PC-9 (cell line): ENCODE data around the gene IHH. TPM values are rescaled to one million over a fixed set of nuclear protein-coding genes. Genes with fewer than 3 reads are reported as not detected.

Experiments used
- BruUV-seq: library from RNA; stranded (reverse); fragments of 400-500 nt; replicated peaks from 2 replicates; lab custom pipeline; 2021; lab: Mats Ljungman, UMichigan
- CTCF ChIA-PET: fragments of 300-600 bp; sonication (Branson Sonifier 250); formaldehyde crosslinking; loops from one replicate; lab custom pipeline; 2022; ENCODE audit warnings: antibody characterized with exemption; lab: Charles Lee
- POLR2A ChIA-PET: fragments of 300-600 bp; sonication (Branson Sonifier 250); formaldehyde crosslinking; loops from one replicate; lab custom pipeline; 2022; ENCODE audit warnings: antibody characterized with exemption; ENCODE audit not compliant: unreplicated experiment; lab: Charles Lee
- DNase-seq, 2 experiments: peaks; one replicate each; pipeline versions ENCODE4 v3.0.0 to v3.0.0-alpha.2; 2015 to 2022; ENCODE audit warnings: mixed read lengths in 1 of 2
- H2AFZ ChIP-seq: fragments of 200-600 bp; sonication (generic); 2 replicates; pipeline ENCODE4 v1.8.1; 2017; ENCODE audit warnings: antibody characterized with exemption
- H3F3A ChIP-seq: fragments of 200-600 bp; sonication (generic); 2 replicates; pipeline ENCODE4 v1.8.1; 2017; ENCODE audit warnings: antibody characterized with exemption, mild to moderate bottlenecking, low read depth; ENCODE audit not compliant: insufficient read depth
- H3K27ac ChIP-seq: fragments of 200-600 bp; sonication (generic); 2 replicates; pipeline ENCODE4 v1.6.1; 2016; ENCODE audit warnings: mixed run types
- H3K27me3 ChIP-seq: fragments of 200-600 bp; sonication (generic); 2 replicates; pipeline ENCODE4 v1.6.1; 2016; ENCODE audit warnings: low read depth, mixed run types; ENCODE audit not compliant: insufficient read depth
- H3K36me3 ChIP-seq: fragments of 200-600 bp; sonication (generic); 2 replicates; pipeline ENCODE4 v1.6.1; 2016; ENCODE audit warnings: low read depth, mixed run types
- H3K4me1 ChIP-seq: fragments of 200-600 bp; sonication (generic); replicated peaks from 2 replicates; pipeline ENCODE4 v1.6.1; 2016; ENCODE audit warnings: mixed run types; ENCODE audit not compliant: insufficient read depth
- H3K4me2 ChIP-seq: fragments of 200-600 bp; sonication (generic); 2 replicates; pipeline ENCODE4 v1.6.1; 2017; ENCODE audit warnings: mixed run types
- H3K4me3 ChIP-seq: fragments of 200-600 bp; sonication (generic); 2 replicates; pipeline ENCODE4 v1.6.1; 2016; ENCODE audit warnings: mixed run types
- H3K79me2 ChIP-seq: fragments of 200-600 bp; sonication (generic); 2 replicates; pipeline ENCODE4 v1.6.1; 2017; ENCODE audit warnings: low read depth, mixed run types
- H3K9me2 ChIP-seq: fragments of 200-600 bp; sonication (generic); 2 replicates; pipeline ENCODE4 v1.8.1; 2017; ENCODE audit warnings: mild to moderate bottlenecking; ENCODE audit not compliant: insufficient read depth
- H3K9me3 ChIP-seq: fragments of 200-600 bp; sonication (generic); 2 replicates; pipeline ENCODE4 v1.8.1; 2016; ENCODE audit warnings: low read depth; ENCODE audit not compliant: insufficient read depth
- H4K20me1 ChIP-seq: fragments of 200-600 bp; sonication (generic); 2 replicates; pipeline ENCODE4 v1.8.1; 2017; ENCODE audit not compliant: insufficient read depth
- EZH2 ChIP-seq: fragments of 200-600 bp; sonication (generic); IDR thresholded peaks from 2 replicates; pipeline ENCODE4 v1.8.0; 2017; ENCODE audit warnings: antibody characterized with exemption, low read depth
- intact Hi-C: fragments of 100-400 bp; cut with micrococcal nuclease; formaldehyde crosslinking; loops from one replicate; pipeline ENCODE4 v1.10.0; 2022; ENCODE audit not compliant: unreplicated experiment
- total RNA-seq: library from RNA; stranded (reverse); gene quantifications from 2 replicates; pipeline ENCODE4 v1.2.3, GENCODE V29; 2021
- TF ChIP-seq, protein P1 (sequence below): fragments of 200-600 bp; sonication (generic); conservative IDR thresholded peaks from 2 replicates; pipeline ENCODE4 v1.6.1; 2017; ENCODE audit warnings: mixed run types, antibody characterized with exemption, mild to moderate bottlenecking, moderate library complexity

The IHH gene
- total RNA-seq, 1 experiment from 2014 or later = not detected

GRCh38 chr2:219016721-219017120 is 44.0 kb downstream of the IHH start:
- POLR2A ChIA-PET = no interaction called here
- H3F3A ChIP-seq = no peaks in the 10 kb centered on the region
- no peak for DNase-seq
- no peaks in the 10 kb centered on the region for H3K79me2 ChIP-seq
- no peak overlapping the region for H2AFZ ChIP-seq
- no TSS peak for BruUV-seq
- H3K9me2 ChIP-seq = no peaks in the 10 kb centered on the region
- H3K27me3 ChIP-seq = peaks cover 75% of the 10 kb centered on the region
- intact Hi-C loops = no loop called here
- H3K4me1 ChIP-seq = no peaks in the 10 kb centered on the region
- no peaks in the 10 kb centered on the region for H3K9me3 ChIP-seq
- TF ChIP-seq, protein P1, sequence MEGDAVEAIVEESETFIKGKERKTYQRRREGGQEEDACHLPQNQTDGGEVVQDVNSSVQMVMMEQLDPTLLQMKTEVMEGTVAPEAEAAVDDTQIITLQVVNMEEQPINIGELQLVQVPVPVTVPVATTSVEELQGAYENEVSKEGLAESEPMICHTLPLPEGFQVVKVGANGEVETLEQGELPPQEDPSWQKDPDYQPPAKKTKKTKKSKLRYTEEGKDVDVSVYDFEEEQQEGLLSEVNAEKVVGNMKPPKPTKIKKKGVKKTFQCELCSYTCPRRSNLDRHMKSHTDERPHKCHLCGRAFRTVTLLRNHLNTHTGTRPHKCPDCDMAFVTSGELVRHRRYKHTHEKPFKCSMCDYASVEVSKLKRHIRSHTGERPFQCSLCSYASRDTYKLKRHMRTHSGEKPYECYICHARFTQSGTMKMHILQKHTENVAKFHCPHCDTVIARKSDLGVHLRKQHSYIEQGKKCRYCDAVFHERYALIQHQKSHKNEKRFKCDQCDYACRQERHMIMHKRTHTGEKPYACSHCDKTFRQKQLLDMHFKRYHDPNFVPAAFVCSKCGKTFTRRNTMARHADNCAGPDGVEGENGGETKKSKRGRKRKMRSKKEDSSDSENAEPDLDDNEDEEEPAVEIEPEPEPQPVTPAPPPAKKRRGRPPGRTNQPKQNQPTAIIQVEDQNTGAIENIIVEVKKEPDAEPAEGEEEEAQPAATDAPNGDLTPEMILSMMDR = no peak
- TF ChIP-seq EZH2 = no peak
- CTCF ChIA-PET = no interaction called here
- H3K27ac ChIP-seq = no peak overlapping the region
- H3K4me3 ChIP-seq = no peak overlapping the region
- H3K4me2 ChIP-seq = no peak overlapping the region
- no peaks in the 10 kb centered on the region for H4K20me1 ChIP-seq
- no peaks in the 10 kb centered on the region for H3K36me3 ChIP-seq

DNA sequence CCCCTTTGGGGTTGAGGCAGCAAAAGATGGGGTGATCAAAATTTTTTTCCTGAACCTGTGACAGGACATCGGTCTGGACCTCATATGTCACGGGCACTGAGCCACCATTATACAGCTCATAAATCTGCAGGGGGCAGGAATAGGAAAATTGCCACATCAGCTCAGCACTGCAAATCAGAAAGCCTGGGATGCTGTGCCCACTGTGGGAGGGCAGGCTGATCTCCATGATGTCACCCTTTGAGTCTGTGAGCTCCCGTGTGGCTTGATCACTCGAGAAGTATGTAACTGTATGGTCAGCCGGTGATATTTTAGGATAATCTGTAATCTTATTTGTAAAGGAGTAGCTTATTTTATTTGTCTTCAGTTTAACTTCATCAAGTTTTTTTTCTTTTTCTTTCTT is 49.8 kb downstream of the IHH start:
- Histone ChIP-seq H4K20me1 (no peaks in the 10 kb centered on the region), H3F3A (no peaks in the 10 kb centered on the region), H2AFZ (no peak overlapping the region), H3K9me2 (no peaks in the 10 kb centered on the region), H3K36me3 (no peaks in the 10 kb centered on the region), H3K9me3 (no peaks in the 10 kb centered on the region), H3K27me3 (peaks cover 30% of the 10 kb centered on the region), H3K4me2 (no peak overlapping the region), H3K4me1 (no peaks in the 10 kb centered on the region), H3K79me2 (no peaks in the 10 kb centered on the region), H3K27ac (no peak overlapping the region), H3K4me3 (no peak overlapping the region)
- intact Hi-C loops = loop anchor here (5.0 kb wide), 1 partner anchor 521 kb away; no protein-coding TSS in a partner anchor
- ChIA-PET POLR2A (no interaction called here), CTCF (interaction anchor here (0.6 to 1.0 kb wide), 5 partner anchors 9 to 145 kb away, joined by 4 to 8 read pairs (median 5); no protein-coding TSS in a partner anchor)
- no TSS peak for BruUV-seq
- DNase-seq = no peak
- TF ChIP-seq EZH2 = no peak
- TF ChIP-seq, protein P1 = no peak

DNA sequence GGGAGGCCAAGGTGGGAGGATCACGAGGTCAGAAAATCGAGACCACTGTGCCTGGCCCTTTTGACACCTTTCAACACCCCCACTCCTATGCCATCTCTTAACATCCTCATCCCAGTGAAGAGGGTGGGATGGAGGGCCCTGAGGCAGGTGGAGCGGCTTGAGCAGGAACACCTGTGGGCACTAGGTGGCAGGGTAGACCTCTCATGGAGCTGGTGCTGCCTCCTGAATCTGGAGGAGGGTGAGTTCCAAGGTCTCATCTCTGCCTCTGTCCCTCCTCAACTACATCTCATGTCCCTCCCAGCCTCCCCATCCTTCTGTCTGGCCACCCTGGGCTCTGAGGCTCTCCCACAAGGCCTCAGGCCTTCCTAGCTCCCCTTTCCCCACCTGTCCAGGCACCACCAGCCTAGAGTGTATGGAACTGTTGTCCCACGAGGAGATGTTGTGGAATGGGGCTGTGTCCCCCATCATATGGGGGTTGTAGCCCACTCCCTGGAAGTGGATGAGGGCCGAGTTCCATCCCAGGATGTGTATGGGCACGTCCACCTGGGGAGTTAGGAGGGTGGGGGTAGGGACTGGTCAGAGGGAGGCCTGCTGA is 50.5 kb downstream of the IHH start:
- no peak for TF ChIP-seq EZH2
- TF ChIP-seq, protein P1 = peak; percentile 73; the same call in 1 of the 2 replicates
- DNase-seq = peak in 1 of 2 experiments; percentile 45
- H3K36me3 ChIP-seq = no peaks in the 10 kb centered on the region
- ChIA-PET POLR2A (no interaction called here), CTCF (interaction anchor here (0.6 to 1.0 kb wide), 8 partner anchors 8 to 448 kb away, joined by 3 to 6 read pairs (median 4); no protein-coding TSS in a partner anchor)
- no peak overlapping the region for H2AFZ ChIP-seq
- H3K4me3 ChIP-seq = no peak overlapping the region
- H3K27ac ChIP-seq = no peak overlapping the region
- no peaks in the 10 kb centered on the region for H3K9me2 ChIP-seq
- intact Hi-C loops = loop anchor here (5.0 kb wide), 1 partner anchor 522 kb away; no protein-coding TSS in a partner anchor
- no peaks in the 10 kb centered on the region for H3K9me3 ChIP-seq
- H3K4me2 ChIP-seq = no peak overlapping the region
- no TSS peak for BruUV-seq
- no peaks in the 10 kb centered on the region for H3F3A ChIP-seq
- H3K27me3 ChIP-seq = peaks cover 24% of the 10 kb centered on the region
- H4K20me1 ChIP-seq = no peaks in the 10 kb centered on the region
- no peaks in the 10 kb centered on the region for H3K4me1 ChIP-seq
- no peaks in the 10 kb centered on the region for H3K79me2 ChIP-seq
